WTC11 (cell line): ENCODE data around the gene HLCS. TPM values are rescaled to one million over a fixed set of nuclear protein-coding genes. Genes with fewer than 3 reads are reported as not detected.

ENCODE experiments used
- ATAC-seq: fragments of 200-7000 bp; cut with Tn5 transposase; 2 replicates; pipeline ENCODE4 v1.10.0; 2021; ENCODE audit warnings: mild to moderate bottlenecking, moderate library complexity
- CTCF ChIA-PET: fragments of 300-600 bp; sonication (Branson Sonifier 250); formaldehyde crosslinking; loops from one replicate; lab custom pipeline; 2021; ENCODE audit warnings: antibody characterized with exemption; lab: Charles Lee
- POLR2A ChIA-PET: fragments of 350-600 bp; sonication (Branson Sonifier 250); formaldehyde crosslinking; loops from one replicate; lab custom pipeline; 2021; ENCODE audit warnings: antibody characterized with exemption; lab: Charles Lee
- DNase-seq: peaks from one replicate; pipeline ENCODE4 v3.0.0; 2021; ENCODE audit warnings: low spot score
- H3K27ac Mint-ChIP-seq: 2 replicates; pipeline ENCODE4 v1.8.0; 2021; ENCODE audit warnings: mixed read lengths
- H3K27me3 Mint-ChIP-seq: 2 replicates; pipeline ENCODE4 v1.8.0; 2021; ENCODE audit warnings: low read depth, mild to moderate bottlenecking, moderate library complexity, mixed read lengths
- H3K36me3 Mint-ChIP-seq: 2 replicates; pipeline ENCODE4 v1.8.0; 2021; ENCODE audit warnings: mixed read lengths
- H3K4me1 Mint-ChIP-seq: 2 replicates; pipeline ENCODE4 v1.8.0; 2022; ENCODE audit warnings: mixed read lengths
- H3K4me3 Mint-ChIP-seq: 2 replicates; pipeline ENCODE4 v1.8.0; 2021; ENCODE audit warnings: mild to moderate bottlenecking, moderate library complexity, mixed read lengths
- H3K9me3 Mint-ChIP-seq: 2 replicates; pipeline ENCODE4 v1.8.0; 2021; ENCODE audit warnings: mixed read lengths
- ATF3 ChIP-seq: sonication (generic); formaldehyde crosslinking; conservative IDR thresholded peaks from 2 replicates; pipeline ENCODE4 v1.8.1; 2022; ENCODE audit warnings: mild to moderate bottlenecking, missing genetic modification reagents
- CBFB ChIP-seq: sonication (generic); formaldehyde crosslinking; IDR thresholded peaks from 2 replicates; pipeline ENCODE4 v1.8.1; 2022; ENCODE audit warnings: mild to moderate bottlenecking, low read depth, missing genetic modification reagents
- CREB1 ChIP-seq: sonication (generic); formaldehyde crosslinking; IDR thresholded peaks from 2 replicates; pipeline ENCODE4 v1.8.0; 2023; ENCODE audit warnings: mild to moderate bottlenecking, missing genetic modification reagents
- CREM ChIP-seq: sonication (generic); formaldehyde crosslinking; IDR thresholded peaks from 2 replicates; pipeline ENCODE4 v1.8.1; 2022; ENCODE audit warnings: mild to moderate bottlenecking, missing genetic modification reagents, moderate library complexity
- FOXP4 ChIP-seq: sonication (generic); formaldehyde crosslinking; IDR thresholded peaks from 2 replicates; pipeline ENCODE4 v1.8.0; 2022; ENCODE audit warnings: mild to moderate bottlenecking, missing genetic modification reagents
- GABPB1 ChIP-seq: sonication (generic); formaldehyde crosslinking; IDR thresholded peaks from 2 replicates; pipeline ENCODE4 v1.8.1; 2023; ENCODE audit warnings: mild to moderate bottlenecking, missing genetic modification reagents
- GRHL2 ChIP-seq: fragments of 250-450 bp; sonication (Bioruptor Pico); IDR thresholded peaks from 2 replicates; pipeline ENCODE4 v1.8.0; 2022; ENCODE audit warnings: mild to moderate bottlenecking, moderate library complexity; ENCODE audit not compliant: insufficient replicate concordance, severe bottlenecking
- HMGXB4 ChIP-seq: sonication (generic); formaldehyde crosslinking; IDR thresholded peaks from 2 replicates; pipeline ENCODE4 v1.8.1; 2023; ENCODE audit warnings: mild to moderate bottlenecking, moderate library complexity, missing genetic modification reagents
- JAZF1 ChIP-seq: fragments of 250-450 bp; sonication (Bioruptor Pico); IDR thresholded peaks from 2 replicates; pipeline ENCODE4 v1.9.0; 2021; ENCODE audit warnings: moderate library complexity, mild to moderate bottlenecking, inconsistent platforms
- KAT7 ChIP-seq: sonication (generic); formaldehyde crosslinking; IDR thresholded peaks from 2 replicates; pipeline ENCODE4 v1.8.1; 2023; ENCODE audit warnings: missing genetic modification reagents, mild to moderate bottlenecking, borderline replicate concordance
- NFE2L1 ChIP-seq: sonication (generic); formaldehyde crosslinking; IDR thresholded peaks from 2 replicates; pipeline ENCODE4 v1.8.1; 2023; ENCODE audit warnings: missing genetic modification reagents
- NR3C1 ChIP-seq: sonication (generic); formaldehyde crosslinking; conservative IDR thresholded peaks from 2 replicates; pipeline ENCODE4 v1.8.1; 2023; ENCODE audit warnings: low read depth, mild to moderate bottlenecking, missing genetic modification reagents
- PRDM15 ChIP-seq: sonication (generic); formaldehyde crosslinking; IDR thresholded peaks from 2 replicates; pipeline ENCODE4 v1.8.0; 2022; ENCODE audit warnings: missing genetic modification reagents
- PRRX2 ChIP-seq: fragments of 250-450 bp; sonication (Bioruptor Pico); IDR thresholded peaks from 2 replicates; pipeline ENCODE4 v1.8.0; 2021; ENCODE audit warnings: mild to moderate bottlenecking
- RELA ChIP-seq: sonication (generic); formaldehyde crosslinking; IDR thresholded peaks from 2 replicates; pipeline ENCODE4 v1.8.1; 2022; ENCODE audit warnings: missing genetic modification reagents, mild to moderate bottlenecking, borderline replicate concordance
- SOX15 ChIP-seq: fragments of 250-450 bp; sonication (Bioruptor Pico); IDR thresholded peaks from 2 replicates; pipeline ENCODE4 v1.9.0; 2021; ENCODE audit warnings: mild to moderate bottlenecking
- STAT6 ChIP-seq: sonication (generic); formaldehyde crosslinking; conservative IDR thresholded peaks from 2 replicates; pipeline ENCODE4 v1.8.1; 2023; ENCODE audit warnings: mild to moderate bottlenecking, low read depth, missing genetic modification reagents, moderate library complexity
- TP53 ChIP-seq: sonication (generic); formaldehyde crosslinking; IDR thresholded peaks from 2 replicates; pipeline ENCODE4 v1.8.1; 2023; ENCODE audit warnings: mild to moderate bottlenecking, missing genetic modification reagents
- ZBTB21 ChIP-seq: sonication (generic); formaldehyde crosslinking; IDR thresholded peaks from 2 replicates; pipeline ENCODE4 v1.8.1; 2023; ENCODE audit warnings: mild to moderate bottlenecking, missing genetic modification reagents, borderline replicate concordance
- ZNF263 ChIP-seq: sonication (generic); formaldehyde crosslinking; IDR thresholded peaks from 2 replicates; pipeline ENCODE4 v1.8.1; 2022; ENCODE audit warnings: low read depth, mild to moderate bottlenecking, moderate library complexity, missing genetic modification reagents
- ZNF281 ChIP-seq: sonication (generic); formaldehyde crosslinking; IDR thresholded peaks from 2 replicates; pipeline ENCODE4 v1.8.0; 2023; ENCODE audit warnings: mild to moderate bottlenecking, missing genetic modification reagents
- ZNF671 ChIP-seq: fragments of 250-450 bp; sonication (Bioruptor Pico); IDR thresholded peaks from 2 replicates; pipeline ENCODE4 v1.8.0; 2021; ENCODE audit warnings: mild to moderate bottlenecking
- total RNA-seq: library from RNA; stranded (reverse); gene quantifications from 3 replicates; pipeline ENCODE4 v1.2.3, GENCODE V29; 2021

The HLCS gene
- total RNA-seq, 1 experiment from 2014 or later, result 9.3 TPM

GRCh38 chr21:36841866-36842265, 124.6 kb downstream of the HLCS start:
- ChIA-PET CTCF (interaction anchor here (1.1 kb wide), 1 partner anchor 8 kb away, joined by 3 read pairs; no protein-coding TSS in a partner anchor), POLR2A (no interaction called here)
- Mint-ChIP-seq H3K27me3 (no peaks in the 10 kb centered on the region), H3K27ac (no peak overlapping the region), H3K9me3 (no peaks in the 10 kb centered on the region), H3K4me1 (no peaks in the 10 kb centered on the region), H3K4me3 (no peak overlapping the region), H3K36me3 (no peaks in the 10 kb centered on the region)
- ATAC-seq (no peak), DNase-seq (no peak)
- TF ChIP-seq CREM (CRISPR knock-in tag) (no peak), ZBTB21 (CRISPR knock-in tag) (no peak), TP53 (no peak), GABPB1 (CRISPR knock-in tag) (no peak), CREB1 (CRISPR knock-in tag) (no peak), GRHL2 (no peak)

- H3K27ac Mint-ChIP-seq, result no peak overlapping the region
- ChIA-PET CTCF (interaction anchor here (2.5 kb wide), 1 partner anchor 15 kb away, joined by 9 read pairs; no protein-coding TSS in a partner anchor), POLR2A (no interaction called here)
- H3K4me1 Mint-ChIP-seq, result no peaks in the 10 kb centered on the region
- no peak overlapping the region for H3K4me3 Mint-ChIP-seq
- no peaks in the 10 kb centered on the region for H3K9me3 Mint-ChIP-seq
- DNase-seq (no peak), ATAC-seq (no peak)
- H3K27me3 Mint-ChIP-seq, result no peaks in the 10 kb centered on the region
- no peaks in the 10 kb centered on the region for H3K36me3 Mint-ChIP-seq
- no peak for TF ChIP-seq PRRX2 (CRISPR knock-in tag)
- no peak for TF ChIP-seq ZNF671 (CRISPR knock-in tag)
- no peak for TF ChIP-seq ZNF263 (CRISPR knock-in tag)
- no peak for TF ChIP-seq HMGXB4
- TF ChIP-seq NFE2L1 (CRISPR knock-in tag), result no peak
- no peak for TF ChIP-seq SOX15
- TF ChIP-seq CBFB (CRISPR knock-in tag), result no peak
- no peak for TF ChIP-seq ZNF281 (CRISPR knock-in tag)
- no peak for TF ChIP-seq PRDM15
- no peak for TF ChIP-seq RELA (CRISPR knock-in tag)
- TF ChIP-seq ZBTB21 (CRISPR knock-in tag), result no peak
- no peak for TF ChIP-seq FOXP4 (CRISPR knock-in tag)
- TF ChIP-seq KAT7 (CRISPR knock-in tag), result no peak
- no peak for TF ChIP-seq CREB1 (CRISPR knock-in tag)
- no peak for TF ChIP-seq STAT6 (CRISPR knock-in tag)
- no peak for TF ChIP-seq ATF3
- no peak for TF ChIP-seq NR3C1 (CRISPR knock-in tag)
- no peak for TF ChIP-seq JAZF1 (CRISPR knock-in tag)
- TF ChIP-seq, all 79 proteins: peak for 0
These were observed 126.7 kb downstream of the HLCS start for GRCh38 chr21:36839735-36840134.
